DND-41 (cell line): ENCODE data around the gene XPNPEP1.

ENCODE experiments used
- CTCF ChIP-seq: IDR thresholded peaks from 2 replicates; pipeline ENCODE4 v1.5.1; 2012; ENCODE audit warnings: borderline replicate concordance, low read length, moderate library complexity, mild to moderate bottlenecking; ENCODE audit not compliant: poor library complexity, severe bottlenecking; ENCODE audit errors: extremely low read depth
- EZH2 ChIP-seq: IDR thresholded peaks from 3 replicates; pipeline ENCODE4 v1.6.1; 2012; ENCODE audit warnings: borderline replicate concordance, low read depth, mild to moderate bottlenecking, moderate library complexity, low read length, inconsistent platforms; ENCODE audit not compliant: severe bottlenecking

GRCh38 chr10:109912335-109913281, 10.7 kb downstream of the XPNPEP1 start:
- TF ChIP-seq CTCF (no peak), EZH2 (no peak)
